ENCODE data around the gene KRT3.

- TF ChIP-seq ZNF274 (IDR thresholded peaks at IDR 0.05; ENCODE audit: borderline replicate concordance, low read depth, low read length) (no peak), POLR2A (conservative IDR thresholded peaks at IDR 0.05) (no peak), CTCF (IDR thresholded peaks at IDR 0.05 in 2 of 3, conservative IDR thresholded peaks at IDR 0.05 in 1 of 3; ENCODE audit: insufficient read depth in 2 of 3, low read depth in 1 of 3, low read length in 3 of 3) (no peak), ZC3H11A (IDR thresholded peaks at IDR 0.05; ENCODE audit: low read depth, low read length) (no peak), POLR2AphosphoS2 (IDR thresholded peaks at IDR 0.05; ENCODE audit: low read length) (no peak), NFE2L1 (tag; IDR thresholded peaks at IDR 0.05; ENCODE audit: borderline replicate concordance, low read depth) (no peak)
Observed at GRCh38 chr12:52826611-52827498, 30.9 kb upstream of the KRT3 start.
